Peyer's patch (tissue), 4 donors: ENCODE data around the gene WSB1. TPM values are rescaled to one million over a fixed set of nuclear protein-coding genes. Genes with fewer than 3 reads are reported as not detected.

Source experiments
- DNase-seq, 3 donors: peaks; one replicate each; pipeline ENCODE4 v3.0.0-alpha.2; 2017 to 2019
- H3K27ac ChIP-seq, 4 donors: fragments of 200-600 bp; sonication (generic); one replicate each; pipeline ENCODE4 v1.5.1; 2016 to 2019
- H3K27me3 ChIP-seq, 2 donors: fragments of 200-600 bp; sonication (generic); one replicate each; pipeline ENCODE4 v1.5.1; 2019
- H3K36me3 ChIP-seq, 3 donors: fragments of 200-600 bp; sonication (generic); one replicate each; pipeline ENCODE4 v1.5.1; 2016 to 2019
- H3K4me1 ChIP-seq, 4 donors: fragments of 200-600 bp; sonication (generic); one replicate each; pipeline ENCODE4 v1.5.1; 2016 to 2019
- H3K4me3 ChIP-seq, 4 donors: fragments of 200-600 bp; sonication (generic); 1 replicate in 3 of 4; 2 replicates in 1 of 4; pipeline ENCODE4 v1.5.1; 2016 to 2019; ENCODE audit warnings: mild to moderate bottlenecking in 1 of 4
- H3K9me3 ChIP-seq, 4 donors: fragments of 200-600 bp; sonication (generic); one replicate each; pipeline ENCODE4 v1.5.1; 2016 to 2019; ENCODE audit warnings: mild to moderate bottlenecking in 1 of 4
- POLR2A ChIP-seq, 2 donors: fragments of 450-650 bp; IDR thresholded peaks; one replicate each; pipeline ENCODE4 v1.5.1; 2017; ENCODE audit warnings: antibody characterized with exemption in 2 of 2, mild to moderate bottlenecking in 2 of 2, moderate library complexity in 2 of 2
- total RNA-seq, 4 donors: library from RNA; depleted of rRNA; stranded (reverse); fragments of >200 nt; gene quantifications; one replicate each; pipeline ENCODE4 v1.1.0, GENCODE V29; 2016
- TF ChIP-seq, protein P1 (sequence below), 6 experiments: fragments of 450-650 bp in 4 of 6; fragments of 200-600 bp in 2 of 6; sonication (generic) in 1 of 6; IDR thresholded peaks; one replicate each; pipeline ENCODE4 v1.5.1; 2017 to 2019; ENCODE audit warnings: antibody characterized with exemption in 6 of 6, mild to moderate bottlenecking in 3 of 6, moderate library complexity in 1 of 6

The WSB1 gene
- total RNA-seq, 4 donors from 2014 or later: 61.5 to 208 (median 112) TPM

DNA sequence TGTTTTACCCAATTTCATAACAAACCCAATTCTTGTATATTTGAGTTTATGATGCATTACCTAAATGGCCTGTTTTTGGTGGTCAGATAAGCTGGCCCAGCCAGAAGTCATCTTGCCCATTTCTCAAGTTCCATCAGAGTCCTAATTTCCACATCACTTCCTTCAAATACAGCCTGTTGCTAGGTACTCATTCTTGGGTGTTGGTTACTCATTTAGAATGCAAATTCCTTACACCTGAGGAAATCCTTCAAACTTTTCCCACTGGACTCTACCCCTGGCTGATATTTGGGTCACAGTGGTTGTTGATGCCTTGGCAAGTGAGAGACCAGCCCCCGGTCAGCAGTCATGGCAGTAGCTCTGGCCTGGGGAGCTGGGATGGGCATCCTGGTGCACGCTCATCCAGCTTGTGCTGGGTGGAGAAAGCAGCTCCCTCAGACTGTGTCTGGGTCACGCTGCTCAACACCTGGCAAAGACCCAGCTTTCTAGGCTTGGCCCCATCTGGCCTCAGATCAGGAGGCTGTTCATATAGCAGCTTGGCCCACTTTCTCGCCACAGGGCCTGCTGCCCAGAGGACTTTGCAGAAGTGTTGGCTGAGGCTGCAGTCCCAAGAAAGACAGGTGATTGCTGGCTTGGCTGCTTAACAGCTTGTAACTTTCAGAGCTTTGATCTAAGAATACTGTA is 25.8 kb downstream of the WSB1 start:
- Histone ChIP-seq H3K36me3 (peaks cover 0 to 41% (median 0%) of the 10 kb centered on the region in 3 donors), H3K4me3 (no peak overlapping the region), H3K27ac (peak overlapping the region in 3 of 4 donors; percentile 11 to 34 (median 30)), H3K4me1 (peaks cover 0 to 46% (median 3%) of the 10 kb centered on the region in 4 donors), H3K27me3 (no peaks in the 10 kb centered on the region), H3K9me3 (no peaks in the 10 kb centered on the region)
- DNase-seq: peak in 1 of 3 donors; percentile 60
- TF ChIP-seq, protein P1, sequence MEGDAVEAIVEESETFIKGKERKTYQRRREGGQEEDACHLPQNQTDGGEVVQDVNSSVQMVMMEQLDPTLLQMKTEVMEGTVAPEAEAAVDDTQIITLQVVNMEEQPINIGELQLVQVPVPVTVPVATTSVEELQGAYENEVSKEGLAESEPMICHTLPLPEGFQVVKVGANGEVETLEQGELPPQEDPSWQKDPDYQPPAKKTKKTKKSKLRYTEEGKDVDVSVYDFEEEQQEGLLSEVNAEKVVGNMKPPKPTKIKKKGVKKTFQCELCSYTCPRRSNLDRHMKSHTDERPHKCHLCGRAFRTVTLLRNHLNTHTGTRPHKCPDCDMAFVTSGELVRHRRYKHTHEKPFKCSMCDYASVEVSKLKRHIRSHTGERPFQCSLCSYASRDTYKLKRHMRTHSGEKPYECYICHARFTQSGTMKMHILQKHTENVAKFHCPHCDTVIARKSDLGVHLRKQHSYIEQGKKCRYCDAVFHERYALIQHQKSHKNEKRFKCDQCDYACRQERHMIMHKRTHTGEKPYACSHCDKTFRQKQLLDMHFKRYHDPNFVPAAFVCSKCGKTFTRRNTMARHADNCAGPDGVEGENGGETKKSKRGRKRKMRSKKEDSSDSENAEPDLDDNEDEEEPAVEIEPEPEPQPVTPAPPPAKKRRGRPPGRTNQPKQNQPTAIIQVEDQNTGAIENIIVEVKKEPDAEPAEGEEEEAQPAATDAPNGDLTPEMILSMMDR (IDR thresholded peaks at IDR 0.05): no peak
- no peak for TF ChIP-seq POLR2A (IDR thresholded peaks at IDR 0.05)

GRCh38 chr17:27320222-27320560 is 26.3 kb downstream of the WSB1 start:
- TF ChIP-seq, protein P1 (IDR thresholded peaks at IDR 0.05): no peak
- no peak for TF ChIP-seq POLR2A (IDR thresholded peaks at IDR 0.05)
- peaks cover 0 to 46% (median 3%) of the 10 kb centered on the region in 4 donors for H3K4me1 ChIP-seq
- no peak overlapping the region for H3K4me3 ChIP-seq
- no peaks in the 10 kb centered on the region for H3K27me3 ChIP-seq
- peaks cover 0 to 35% (median 0%) of the 10 kb centered on the region in 3 donors for H3K36me3 ChIP-seq
- H3K27ac ChIP-seq: peak overlapping the region in 3 of 4 donors; percentile 11 to 34 (median 30)
- H3K9me3 ChIP-seq: no peaks in the 10 kb centered on the region
- DNase-seq: no peak

- no peak for TF ChIP-seq POLR2A (IDR thresholded peaks at IDR 0.05)
- TF ChIP-seq, protein P1 (IDR thresholded peaks at IDR 0.05): no peak
- Histone ChIP-seq H3K4me1 (peaks cover 0 to 38% (median 3%) of the 10 kb centered on the region in 4 donors), H3K27ac (no peak overlapping the region), H3K9me3 (no peaks in the 10 kb centered on the region), H3K36me3 (peaks cover 0 to 26% (median 0%) of the 10 kb centered on the region in 3 donors), H3K27me3 (no peaks in the 10 kb centered on the region), H3K4me3 (no peak overlapping the region)
- no peak for DNase-seq
These were observed 27.5 kb downstream of the WSB1 start for GRCh38 chr17:27321372-27321771.

- no peaks in the 10 kb centered on the region for H3K27me3 ChIP-seq
- no peaks in the 10 kb centered on the region for H3K9me3 ChIP-seq
- H3K4me3 ChIP-seq: no peak overlapping the region
- peaks cover 0 to 20% (median 0%) of the 10 kb centered on the region in 3 donors for H3K36me3 ChIP-seq
- peaks cover 0 to 38% (median 3%) of the 10 kb centered on the region in 4 donors for H3K4me1 ChIP-seq
- no peak for TF ChIP-seq POLR2A (IDR thresholded peaks at IDR 0.05)
- TF ChIP-seq, protein P1 (IDR thresholded peaks at IDR 0.05): no peak
- DNase-seq: no peak
- H3K27ac ChIP-seq: no peak overlapping the region
These were observed 28.1 kb downstream of the WSB1 start for GRCh38 chr17:27322026-27322425.

DNA sequence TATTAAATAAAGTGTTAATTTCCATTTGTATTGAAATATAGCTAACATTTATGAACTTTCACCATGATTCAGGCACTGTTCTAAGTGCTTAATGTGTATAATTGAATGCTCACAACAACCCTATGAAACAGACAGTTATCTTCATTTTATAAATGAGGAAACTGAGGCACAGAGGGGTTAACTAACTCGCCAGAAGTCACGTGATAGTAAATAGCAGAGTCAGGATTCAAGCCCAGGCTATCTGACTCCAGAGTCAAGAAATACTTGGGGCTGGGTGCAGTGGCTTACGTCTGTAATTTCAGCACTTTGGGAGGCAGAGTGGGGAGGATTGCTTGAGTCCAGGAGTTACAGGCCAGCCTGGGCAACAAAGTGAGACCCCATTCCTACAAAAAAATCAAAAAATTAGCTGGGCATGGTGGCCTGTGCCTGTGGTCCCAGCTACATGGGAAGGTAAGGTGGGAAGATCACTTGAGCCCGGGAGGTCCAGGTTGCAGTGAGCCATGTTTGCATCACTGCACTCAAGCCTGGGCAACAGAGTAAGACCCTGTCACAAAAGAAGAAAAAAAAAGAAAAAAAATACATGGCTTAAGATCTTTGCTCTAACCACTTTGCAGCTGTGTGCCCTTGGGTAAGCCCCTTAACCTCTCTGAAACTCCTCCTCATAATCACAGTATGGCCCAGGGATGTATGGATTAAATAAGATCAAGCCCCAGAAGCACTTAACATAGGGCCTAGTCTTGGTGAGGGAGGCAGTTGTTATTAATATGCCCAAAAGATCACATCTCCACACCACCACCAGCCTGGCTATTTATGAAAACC is 29.0 kb downstream of the WSB1 start:
- Histone ChIP-seq H3K27me3 (no peaks in the 10 kb centered on the region), H3K36me3 (peaks cover 0 to 11% (median 0%) of the 10 kb centered on the region in 3 donors), H3K4me1 (peaks cover 0 to 38% (median 3%) of the 10 kb centered on the region in 4 donors), H3K9me3 (no peaks in the 10 kb centered on the region), H3K4me3 (no peak overlapping the region), H3K27ac (peak overlapping the region in 2 of 4 donors; percentile 19 to 48)
- no peak for DNase-seq
- TF ChIP-seq, protein P1 (IDR thresholded peaks at IDR 0.05): no peak
- no peak for TF ChIP-seq POLR2A (IDR thresholded peaks at IDR 0.05)
